ENCODE data around the gene TSGA10IP.
"Not testable (repeated sequence)": the region's sequence is repeated elsewhere in the genome, so short reads cannot be mapped to it uniquely, and the experiment has no call there.

TSGA10IP gene

DNA sequence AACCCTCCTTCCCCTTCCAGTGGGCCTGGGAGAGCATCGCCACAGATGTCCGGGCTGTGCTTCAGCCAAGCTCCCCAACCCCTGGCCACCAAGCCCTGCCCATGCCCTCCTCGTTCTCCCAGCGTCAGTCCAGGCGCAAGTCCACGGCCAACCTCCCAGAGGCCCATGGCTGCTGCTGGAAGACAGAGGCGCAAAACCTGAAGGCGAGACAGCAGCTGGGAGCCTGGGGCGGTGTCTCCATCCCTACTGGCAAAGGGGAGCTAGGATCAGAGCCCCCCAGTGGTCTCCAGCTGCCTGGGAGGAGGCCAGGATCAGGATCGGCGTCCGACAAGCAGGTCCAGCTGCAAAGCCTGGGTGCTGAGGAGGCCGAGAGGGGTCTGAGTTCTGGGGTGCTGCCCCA is 1.9 kb downstream of the TSGA10IP start:
- Histone ChIP-seq H3K27ac (ENCODE audit: low read depth, low read length) (no peak overlapping the region), H3K79me2 (ENCODE audit: control insufficient read depth, low read length) (no peaks in the 10 kb centered on the region), H4K20me1 (ENCODE audit: control insufficient read depth, insufficient read depth, low read depth, low read length) (no peaks in the 10 kb centered on the region), H3K9me2 (replicated peaks; ENCODE audit: control insufficient read depth, low read length) (no peaks in the 10 kb centered on the region), H3F3A (ENCODE audit: control insufficient read depth, insufficient read depth) (no peaks in the 10 kb centered on the region), H3K4me2 (ENCODE audit: low read length) (no peak overlapping the region), H3K4me3 (ENCODE audit: low read length) (no peak overlapping the region), H3K27me3 (ENCODE audit: control insufficient read depth, low read length) (no peaks in the 10 kb centered on the region), H3K9me3 (ENCODE audit: control insufficient read depth, insufficient read depth, low read length) (no peaks in the 10 kb centered on the region), H3K4me1 (ENCODE audit: control insufficient read depth, low read length) (no peaks in the 10 kb centered on the region), H3K36me3 (ENCODE audit: control insufficient read depth, low read length) (no peaks in the 10 kb centered on the region)
- TF ChIP-seq, protein P1, sequence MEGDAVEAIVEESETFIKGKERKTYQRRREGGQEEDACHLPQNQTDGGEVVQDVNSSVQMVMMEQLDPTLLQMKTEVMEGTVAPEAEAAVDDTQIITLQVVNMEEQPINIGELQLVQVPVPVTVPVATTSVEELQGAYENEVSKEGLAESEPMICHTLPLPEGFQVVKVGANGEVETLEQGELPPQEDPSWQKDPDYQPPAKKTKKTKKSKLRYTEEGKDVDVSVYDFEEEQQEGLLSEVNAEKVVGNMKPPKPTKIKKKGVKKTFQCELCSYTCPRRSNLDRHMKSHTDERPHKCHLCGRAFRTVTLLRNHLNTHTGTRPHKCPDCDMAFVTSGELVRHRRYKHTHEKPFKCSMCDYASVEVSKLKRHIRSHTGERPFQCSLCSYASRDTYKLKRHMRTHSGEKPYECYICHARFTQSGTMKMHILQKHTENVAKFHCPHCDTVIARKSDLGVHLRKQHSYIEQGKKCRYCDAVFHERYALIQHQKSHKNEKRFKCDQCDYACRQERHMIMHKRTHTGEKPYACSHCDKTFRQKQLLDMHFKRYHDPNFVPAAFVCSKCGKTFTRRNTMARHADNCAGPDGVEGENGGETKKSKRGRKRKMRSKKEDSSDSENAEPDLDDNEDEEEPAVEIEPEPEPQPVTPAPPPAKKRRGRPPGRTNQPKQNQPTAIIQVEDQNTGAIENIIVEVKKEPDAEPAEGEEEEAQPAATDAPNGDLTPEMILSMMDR (IDR thresholded peaks at IDR 0.05; ENCODE audit: low read depth, low read length, poor library complexity, severe bottlenecking), result no peak
- no peak for TF ChIP-seq EZH2phosphoT487 (IDR thresholded peaks at IDR 0.05; ENCODE audit: borderline replicate concordance, low read length)

DNA sequence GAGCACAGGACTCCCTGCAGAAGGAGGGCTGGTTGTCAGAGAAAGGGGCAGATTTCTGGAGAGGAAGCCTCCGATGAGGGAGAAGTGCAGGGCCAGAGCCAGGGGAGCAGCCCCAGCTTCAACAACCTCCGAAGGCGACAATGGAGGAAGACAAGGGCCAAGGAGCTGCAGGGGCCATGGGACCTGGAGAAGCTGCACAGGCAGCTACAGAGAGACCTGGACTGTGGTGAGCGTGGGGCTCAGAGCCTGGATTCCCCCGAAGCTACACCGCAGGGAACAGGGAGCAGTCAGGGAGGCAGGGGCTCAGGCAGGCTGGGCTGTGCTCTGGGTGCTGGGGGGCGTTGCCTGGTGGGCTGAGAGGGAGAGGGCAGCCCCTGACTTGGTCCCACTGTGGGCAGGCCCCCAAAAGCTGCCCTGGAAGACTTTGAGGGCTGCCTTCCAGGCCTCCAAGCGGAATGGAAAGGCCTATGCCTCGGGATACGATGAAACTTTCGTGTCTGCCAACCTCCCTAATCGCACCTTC is 2.4 kb downstream of the TSGA10IP start:
- no peak for TF ChIP-seq EZH2phosphoT487 (IDR thresholded peaks at IDR 0.05; ENCODE audit: borderline replicate concordance, low read length)
- H3K27me3 ChIP-seq (ENCODE audit: control insufficient read depth, low read length), result no peaks in the 10 kb centered on the region
- H3F3A ChIP-seq (ENCODE audit: control insufficient read depth, insufficient read depth), result no peaks in the 10 kb centered on the region
- no peaks in the 10 kb centered on the region for H4K20me1 ChIP-seq (ENCODE audit: control insufficient read depth, insufficient read depth, low read depth, low read length)
- H3K4me2 ChIP-seq (ENCODE audit: low read length), result no peak overlapping the region
- no peaks in the 10 kb centered on the region for H3K4me1 ChIP-seq (ENCODE audit: control insufficient read depth, low read length)
- H3K4me3 ChIP-seq (ENCODE audit: low read length), result no peak overlapping the region
- H3K79me2 ChIP-seq (ENCODE audit: control insufficient read depth, low read length), result no peaks in the 10 kb centered on the region
- H3K27ac ChIP-seq (ENCODE audit: low read depth, low read length), result no peak overlapping the region
- H3K9me3 ChIP-seq (ENCODE audit: control insufficient read depth, insufficient read depth, low read length), result no peaks in the 10 kb centered on the region
- no peaks in the 10 kb centered on the region for H3K36me3 ChIP-seq (ENCODE audit: control insufficient read depth, low read length)
- H3K9me2 ChIP-seq (replicated peaks; ENCODE audit: control insufficient read depth, low read length), result no peaks in the 10 kb centered on the region

DNA sequence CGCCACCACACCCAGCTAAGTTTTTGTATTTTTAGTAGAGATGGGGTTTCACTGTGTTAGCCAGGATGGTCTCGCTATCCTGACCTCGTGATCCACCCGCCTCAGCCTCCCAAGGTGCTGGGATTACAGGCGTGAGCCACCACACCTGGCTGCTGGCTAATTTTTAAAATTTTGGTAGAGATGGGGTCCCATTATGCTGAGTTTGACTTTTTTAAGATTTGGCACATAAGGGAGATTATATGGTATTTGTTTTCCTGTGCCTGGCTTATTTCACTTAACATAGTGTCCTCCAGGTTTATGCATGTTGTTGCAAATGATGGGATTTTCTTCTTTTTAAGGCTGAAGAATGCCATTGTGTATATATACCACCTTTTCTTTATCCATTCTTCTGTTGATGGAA is 5.4 kb downstream of the TSGA10IP start:
- not testable (repeated sequence) for H3K36me3 ChIP-seq (ENCODE audit: control insufficient read depth, low read length); H3K27ac ChIP-seq (ENCODE audit: low read depth, low read length); H4K20me1 ChIP-seq (ENCODE audit: control insufficient read depth, insufficient read depth, low read depth, low read length); H3K4me1 ChIP-seq (ENCODE audit: control insufficient read depth, low read length); H3K4me3 ChIP-seq (ENCODE audit: low read length); H3F3A ChIP-seq (ENCODE audit: control insufficient read depth, insufficient read depth); H3K9me2 ChIP-seq (replicated peaks; ENCODE audit: control insufficient read depth, low read length); H3K4me2 ChIP-seq (ENCODE audit: low read length); H3K9me3 ChIP-seq (ENCODE audit: control insufficient read depth, insufficient read depth, low read length); H3K79me2 ChIP-seq (ENCODE audit: control insufficient read depth, low read length); H3K27me3 ChIP-seq (ENCODE audit: control insufficient read depth, low read length)

DNA sequence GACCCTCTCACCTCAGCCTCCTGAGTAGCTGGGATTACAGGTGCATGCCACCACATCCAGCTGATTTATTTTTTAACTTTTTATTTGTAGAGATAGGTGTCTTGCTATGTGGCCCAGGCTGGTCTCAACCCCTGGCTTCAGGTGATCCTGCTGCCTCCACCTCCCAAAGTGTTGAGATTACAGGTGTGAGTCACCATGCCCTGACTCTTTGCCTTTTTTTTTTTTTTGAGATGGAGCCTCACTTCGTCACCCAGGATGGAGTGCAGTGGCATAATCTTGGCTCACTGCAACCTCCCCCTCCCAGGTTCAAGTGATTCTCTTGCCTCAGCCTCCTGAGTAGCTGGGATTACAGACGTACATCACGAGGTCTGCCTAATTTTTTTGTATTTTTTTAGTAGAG is 6.4 kb downstream of the TSGA10IP start:
- not testable (repeated sequence) for H3K27me3 ChIP-seq (ENCODE audit: control insufficient read depth, low read length); H3K36me3 ChIP-seq (ENCODE audit: control insufficient read depth, low read length); H3K4me1 ChIP-seq (ENCODE audit: control insufficient read depth, low read length); H4K20me1 ChIP-seq (ENCODE audit: control insufficient read depth, insufficient read depth, low read depth, low read length); H3K9me2 ChIP-seq (replicated peaks; ENCODE audit: control insufficient read depth, low read length); H3K9me3 ChIP-seq (ENCODE audit: control insufficient read depth, insufficient read depth, low read length); H3K4me3 ChIP-seq (ENCODE audit: low read length); H3K79me2 ChIP-seq (ENCODE audit: control insufficient read depth, low read length); H3K27ac ChIP-seq (ENCODE audit: low read depth, low read length); H3F3A ChIP-seq (ENCODE audit: control insufficient read depth, insufficient read depth); H3K4me2 ChIP-seq (ENCODE audit: low read length)

DNA sequence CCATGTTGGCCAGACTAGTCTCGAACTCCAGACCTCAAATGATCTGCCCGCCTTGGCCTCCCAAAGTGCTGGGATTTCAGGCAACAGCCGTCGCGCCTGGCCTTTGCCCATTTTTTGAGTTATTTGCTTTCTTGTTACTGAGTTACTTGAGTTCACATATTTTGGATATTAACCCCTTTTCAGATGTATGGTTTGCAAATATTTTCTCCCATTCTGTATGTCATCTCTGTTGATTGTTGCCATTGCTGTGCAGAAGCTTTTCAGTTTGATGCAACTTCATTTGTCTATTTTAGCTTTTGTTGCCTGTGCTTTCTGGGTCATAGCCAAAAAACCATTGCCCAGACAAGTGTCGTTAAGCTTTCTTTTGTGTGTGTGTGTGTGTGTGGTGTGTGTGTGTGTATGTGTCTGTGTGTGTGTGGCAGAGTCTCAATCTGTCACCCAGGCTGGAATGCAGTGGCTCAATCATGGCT is 6.8 kb downstream of the TSGA10IP start:
- no peak overlapping the region for H3K4me2 ChIP-seq (ENCODE audit: low read length)
- no peak overlapping the region for H3K4me3 ChIP-seq (ENCODE audit: low read length)
- TF ChIP-seq, protein P1 (IDR thresholded peaks at IDR 0.05; ENCODE audit: low read depth, low read length, poor library complexity, severe bottlenecking), result no peak
- no peak for TF ChIP-seq EZH2phosphoT487 (IDR thresholded peaks at IDR 0.05; ENCODE audit: borderline replicate concordance, low read length)
- no peaks in the 10 kb centered on the region for H3K27me3 ChIP-seq (ENCODE audit: control insufficient read depth, low read length)
- H3K9me3 ChIP-seq (ENCODE audit: control insufficient read depth, insufficient read depth, low read length), result no peaks in the 10 kb centered on the region
- no peak overlapping the region for H3K27ac ChIP-seq (ENCODE audit: low read depth, low read length)
- peaks cover 8% of the 10 kb centered on the region for H3K4me1 ChIP-seq (ENCODE audit: control insufficient read depth, low read length)
- H3K79me2 ChIP-seq (ENCODE audit: control insufficient read depth, low read length), result no peaks in the 10 kb centered on the region
- H4K20me1 ChIP-seq (ENCODE audit: control insufficient read depth, insufficient read depth, low read depth, low read length), result no peaks in the 10 kb centered on the region
- H3K36me3 ChIP-seq (ENCODE audit: control insufficient read depth, low read length), result no peaks in the 10 kb centered on the region
- no peaks in the 10 kb centered on the region for H3F3A ChIP-seq (ENCODE audit: control insufficient read depth, insufficient read depth)
- no peaks in the 10 kb centered on the region for H3K9me2 ChIP-seq (replicated peaks; ENCODE audit: control insufficient read depth, low read length)
